HL-60 (cell line): ENCODE results near the gene GFAP.
A peak's percentile ranks its signal among the peaks of the same experiment; 100 is the strongest.

Experiments used
- DNase-seq, 2 experiments: peaks; one replicate each; pipeline ENCODE4 v3.0.0-alpha.2; 2010 to 2020; ENCODE audit warnings: low read depth in 1 of 2, low spot score in 1 of 2
- H3K27ac ChIP-seq: fragments of 250-450 bp; sonication (Bioruptor Pico); replicated peaks from 2 replicates; pipeline ENCODE4 v1.5.1; 2020; ENCODE audit warnings: mild to moderate bottlenecking, moderate library complexity
- H3K27me3 ChIP-seq: fragments of 250-450 bp; sonication (Bioruptor Pico); 2 replicates; pipeline ENCODE4 v1.5.1; 2021; ENCODE audit warnings: mild to moderate bottlenecking, moderate library complexity; ENCODE audit not compliant: insufficient read depth, poor library complexity, severe bottlenecking
- H3K4me3 ChIP-seq: replicated peaks from 2 replicates; pipeline ENCODE4 v1.5.1; 2011; ENCODE audit warnings: mild to moderate bottlenecking, control low read depth, low read length; ENCODE audit not compliant: insufficient read depth
- CTCF ChIP-seq: IDR thresholded peaks from one replicate; pipeline ENCODE4 v1.5.1; 2011; ENCODE audit warnings: low read length, control low read depth, inconsistent platforms; ENCODE audit not compliant: insufficient read depth
- GABPA ChIP-seq: IDR thresholded peaks from 2 replicates; pipeline ENCODE4 v1.6.1; 2012; ENCODE audit warnings: low read depth
- POLR2AphosphoS5 ChIP-seq: IDR thresholded peaks from 2 replicates; pipeline ENCODE4 v1.6.1; 2012; ENCODE audit warnings: low read depth
- REST ChIP-seq: IDR thresholded peaks from 2 replicates; pipeline ENCODE4 v1.6.1; 2012; ENCODE audit warnings: low read depth; ENCODE audit not compliant: insufficient replicate concordance
- SPI1 ChIP-seq: IDR thresholded peaks from 2 replicates; pipeline ENCODE4 v1.6.1; 2012; ENCODE audit warnings: low read depth, mild to moderate bottlenecking, borderline replicate concordance

The GFAP gene

GRCh38 chr17:44867841-44868240 is 47.5 kb downstream of the GFAP start:
- no peak for DNase-seq
- H3K27ac ChIP-seq = no peak overlapping the region
- TF ChIP-seq REST (no peak), POLR2AphosphoS5 (no peak), CTCF (no peak), SPI1 (no peak), GABPA (no peak)
- no peaks in the 10 kb centered on the region for H3K27me3 ChIP-seq
- H3K4me3 ChIP-seq = no peak overlapping the region

GRCh38 chr17:44865931-44866330 is 49.4 kb downstream of the GFAP start:
- Histone ChIP-seq H3K27me3 (no peaks in the 10 kb centered on the region), H3K27ac (no peak overlapping the region), H3K4me3 (no peak overlapping the region)
- TF ChIP-seq REST = no peak
- TF ChIP-seq CTCF = no peak
- no peak for TF ChIP-seq GABPA
- TF ChIP-seq SPI1 = no peak
- TF ChIP-seq POLR2AphosphoS5 = no peak
- DNase-seq = no peak

- TF ChIP-seq REST = no peak
- peak; percentile 63 for TF ChIP-seq CTCF
- TF ChIP-seq POLR2AphosphoS5 = no peak
- TF ChIP-seq SPI1 = no peak
- TF ChIP-seq GABPA = no peak
- H3K27ac ChIP-seq = no peak overlapping the region
- H3K27me3 ChIP-seq = no peaks in the 10 kb centered on the region
- no peak overlapping the region for H3K4me3 ChIP-seq
- peak; percentile 23 to 67 for DNase-seq
Measured at GRCh38 chr17:44865231-44865660, 50.1 kb downstream of the GFAP start.
